A549 (cell line): Measurements from ENCODE around the gene TEDC1. TPM values are rescaled to one million over a fixed set of nuclear protein-coding genes. Genes with fewer than 3 reads are reported as not detected.

Experiments used
- ATAC-seq, 2 experiments: fragments of 200-7000 bp in 1 of 2; fragments of >200 bp in 1 of 2; cut with Nextera tagmentation in 1 of 2; cut with Tn5 transposase in 1 of 2; 3 replicates each; pipeline versions ENCODE4 v1.8.0 to v1.9.1; 2018 to 2020; ENCODE audit warnings: mild to moderate bottlenecking in 1 of 2, moderate library complexity in 1 of 2
- CTCF ChIA-PET: fragments of 300-600 bp; sonication (Branson Sonifier 250); formaldehyde crosslinking; extraction: SDS; loops from one replicate; lab custom pipeline; 2021; ENCODE audit warnings: antibody characterized with exemption, inconsistent platforms; lab: Yijun Ruan, JAX
- POLR2A ChIA-PET: fragments of 350-600 bp; formaldehyde crosslinking; extraction: SDS; loops from one replicate; lab custom pipeline; 2021; ENCODE audit warnings: antibody characterized with exemption, inconsistent platforms; lab: Yijun Ruan, JAX
- DNase-seq, 2 experiments: peaks; one replicate each; pipeline versions ENCODE4 v3.0.0 to v3.0.0-alpha.2; 2011 to 2016; ENCODE audit warnings: low read depth in 1 of 2, low spot score in 1 of 2
- FAIRE-seq: peaks from 2 replicates; lab custom pipeline; 2011; peaks lifted over from hg19 to GRCh38; lab: Jason Lieb, UNC
- H3K27ac ChIP-seq, 2 experiments: fragments of >200 bp; sonication (Bioruptor Twin); formaldehyde crosslinking; 3 replicates each; pipeline ENCODE4 v1.5.1; 2016 to 2017
- H3K4me1 ChIP-seq: fragments of >200 bp; sonication (Bioruptor Twin); formaldehyde crosslinking; 3 replicates; pipeline ENCODE4 v1.6.1; 2016
- H3K4me2 ChIP-seq: fragments of >200 bp; sonication (Bioruptor Twin); formaldehyde crosslinking; 3 replicates; pipeline ENCODE4 v1.6.1; 2016
- H3K4me3 ChIP-seq: fragments of >200 bp; sonication (Bioruptor Twin); formaldehyde crosslinking; 3 replicates; pipeline ENCODE4 v1.5.1; 2016
- H3K9me3 ChIP-seq: fragments of >200 bp; sonication (Bioruptor Twin); formaldehyde crosslinking; 3 replicates; pipeline ENCODE4 v1.6.1; 2016
- BHLHE40 ChIP-seq: IDR thresholded peaks from 2 replicates; pipeline ENCODE4 v1.6.1; 2012; ENCODE audit warnings: low read depth, low read length, inconsistent platforms
- CBX8 ChIP-seq: fragments of 200-600 bp; sonication (generic); IDR thresholded peaks from 2 replicates; pipeline ENCODE4 v1.6.1; 2016
- CHD2 ChIP-seq: fragments of 150-350 bp; IDR thresholded peaks from 2 replicates; pipeline ENCODE4 v1.6.1; 2014; ENCODE audit warnings: low read length; ENCODE audit not compliant: partially characterized antibody
- CTCF ChIP-seq: fragments of >200 bp; sonication (Bioruptor Twin); formaldehyde crosslinking; IDR thresholded peaks from 3 replicates; pipeline ENCODE4 v1.5.1; 2016
- ELK1 ChIP-seq: fragments of 150-350 bp; IDR thresholded peaks from 2 replicates; pipeline ENCODE4 v1.6.1; 2014; ENCODE audit warnings: low read depth, mild to moderate bottlenecking, low read length
- GATA3 ChIP-seq: IDR thresholded peaks from 2 replicates; pipeline ENCODE4 v1.6.1; 2012; ENCODE audit warnings: borderline replicate concordance
- HEYL ChIP-seq: fragments of 250-450 bp; sonication (Bioruptor Pico); IDR thresholded peaks from 2 replicates; pipeline ENCODE4 v1.8.0; 2021; ENCODE audit warnings: mild to moderate bottlenecking, moderate library complexity
- HOXB13 ChIP-seq: fragments of 250-450 bp; sonication (Bioruptor Pico); IDR thresholded peaks from 2 replicates; pipeline ENCODE4 v1.5.0; 2020; ENCODE audit warnings: low read depth, mild to moderate bottlenecking, moderate library complexity
- JUN ChIP-seq, 2 experiments: fragments of >200 bp; sonication (Bioruptor Twin); formaldehyde crosslinking; IDR thresholded peaks; 2 replicates in 1 of 2; 3 replicates in 1 of 2; pipeline ENCODE4 v1.6.1; 2016 to 2017
- KDM1A ChIP-seq: fragments of 200-600 bp; sonication (generic); IDR thresholded peaks from 2 replicates; pipeline ENCODE4 v1.6.1; 2016; ENCODE audit warnings: low read depth, mild to moderate bottlenecking
- MAZ ChIP-seq: fragments of 150-350 bp; IDR thresholded peaks from 2 replicates; pipeline ENCODE4 v1.6.1; 2014; ENCODE audit warnings: antibody characterized with exemption, low read depth, low read length, borderline replicate concordance
- MYC ChIP-seq: IDR thresholded peaks from 2 replicates; pipeline ENCODE4 v1.6.1; 2012; ENCODE audit warnings: mild to moderate bottlenecking, inconsistent platforms, low read length, improper control_type of control experiment, borderline replicate concordance
- NFE2L2 ChIP-seq: fragments of 150-350 bp; conservative IDR thresholded peaks from 2 replicates; pipeline ENCODE4 v1.6.1; 2014; ENCODE audit warnings: low read length
- PBX3 ChIP-seq: IDR thresholded peaks from 2 replicates; pipeline ENCODE4 v1.6.1; 2012
- POLR2A ChIP-seq: IDR thresholded peaks from 2 replicates; pipeline ENCODE4 v1.6.1; 2012; ENCODE audit warnings: mild to moderate bottlenecking, low read length
- RAD21 ChIP-seq, 2 experiments: fragments of >200 bp in 1 of 2; sonication (Bioruptor Twin) in 1 of 2; formaldehyde crosslinking in 1 of 2; IDR thresholded peaks in 1 of 2; conservative IDR thresholded peaks in 1 of 2; 2 replicates in 1 of 2; 3 replicates in 1 of 2; pipeline ENCODE4 v1.6.1; 2012 to 2018; ENCODE audit warnings: inconsistent platforms in 1 of 2
- RARB ChIP-seq: fragments of 250-450 bp; sonication (Bioruptor Pico); IDR thresholded peaks from 2 replicates; pipeline ENCODE4 v1.8.0; 2021; ENCODE audit warnings: mild to moderate bottlenecking, moderate library complexity
- RCOR1 ChIP-seq: fragments of 150-350 bp; IDR thresholded peaks from 2 replicates; pipeline ENCODE4 v1.6.1; 2014; ENCODE audit warnings: antibody characterized with exemption, low read length, low read depth
- SMC3 ChIP-seq: fragments of >200 bp; sonication (Bioruptor Twin); formaldehyde crosslinking; IDR thresholded peaks from 3 replicates; pipeline ENCODE4 v1.6.1; 2018; ENCODE audit warnings: inconsistent platforms
- WGBS: methylation state at CpG from one replicate; pipeline ENCODE4 v1.1.6; 2017; ENCODE audit errors: missing lambda C conversion rate; 5-methylcytosine and 5-hydroxymethylcytosine counted together
- polyA plus RNA-seq, 4 experiments: library from polyadenylated mRNA; depleted of rRNA in 3 of 4; stranded (reverse); fragments of >200 nt; fragmentation: RNase III in 1 of 4; extraction: RNeasy Plus Mini Kit Qiagen cat#74134 plus additional on column Dnase treatment in 1 of 4; gene quantifications; 2 replicates in 3 of 4; 3 replicates in 1 of 4; pipeline ENCODE4 v1.2.3, GENCODE V29; 2011 to 2017
- TF ChIP-seq, protein P1 (sequence below): fragments of >200 bp; sonication (Bioruptor Twin); formaldehyde crosslinking; IDR thresholded peaks from 2 replicates; pipeline ENCODE4 v1.6.1; 2016
- TF ChIP-seq, protein P2 (sequence below): IDR thresholded peaks from 2 replicates; pipeline ENCODE4 v1.6.1; 2012

Gene TEDC1
- polyA plus RNA-seq, 2 of the 4 experiments (the other 2 are of a cell fraction), result 12.7 to 39.6 TPM

GRCh38 chr14:105483300-105484068 lies 7.6 kb upstream of the TEDC1 start:
- 54% methylated on average over 10 of the region's 18 CpGs for WGBS
- no peak for FAIRE-seq
- peak overlapping the region; percentile 99 to 100 for H3K27ac ChIP-seq
- TF ChIP-seq RCOR1, result no peak
- TF ChIP-seq, protein P1, sequence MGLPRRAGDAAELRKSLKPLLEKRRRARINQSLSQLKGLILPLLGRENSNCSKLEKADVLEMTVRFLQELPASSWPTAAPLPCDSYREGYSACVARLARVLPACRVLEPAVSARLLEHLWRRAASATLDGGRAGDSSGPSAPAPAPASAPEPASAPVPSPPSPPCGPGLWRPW, result no peak
- TF ChIP-seq, all 56 proteins: peak for 0
- Histone ChIP-seq H3K4me2 (peak overlapping the region; percentile 99), H3K9me3 (no peaks in the 10 kb centered on the region), H3K4me3 (no peak overlapping the region), H3K4me1 (peaks cover 84% of the 10 kb centered on the region)
- POLR2A ChIA-PET, result no interaction called here
- DNase-seq (peak in 1 of 2 experiments; percentile 60), ATAC-seq (no peak)
- CTCF ChIA-PET, result interaction anchor here (1.0 to 4.7 kb wide), 4 partner anchors 13 to 45 kb away, joined by 3 to 107 read pairs (median 27); no protein-coding TSS in a partner anchor

- Histone ChIP-seq H3K4me1 (peaks cover 84% of the 10 kb centered on the region), H3K4me2 (0 out of 3 replicates have a peak overlapping the region, but pooled peaks have one; percentile 5), H3K4me3 (no peak overlapping the region), H3K27ac (peak overlapping the region; percentile 99 to 100; a peak in 4 of 6 replicates)
- DNase-seq, result peak in 1 of 2 experiments; percentile 53
- no peak for TF ChIP-seq NFE2L2
- TF ChIP-seq POLR2A, result peak; percentile 4; the same call in 1 of the 2 replicates
- TF ChIP-seq, all 56 proteins: peak for 1
- no peaks in the 10 kb centered on the region for H3K9me3 ChIP-seq
- WGBS, result 81% methylated on average over 14 of the region's 20 CpGs
- no peak for FAIRE-seq
- no peak for ATAC-seq
- ChIA-PET POLR2A (no interaction called here), CTCF (interaction anchor here (1.0 to 4.7 kb wide), 4 partner anchors 14 to 44 kb away, joined by 3 to 107 read pairs (median 16); no protein-coding TSS in a partner anchor)
Measured at GRCh38 chr14:105484069-105484996, 6.7 kb upstream of the TEDC1 start.

- ChIA-PET CTCF (interaction anchor here (1.0 to 1.4 kb wide), 2 partner anchors 28 to 45 kb away, joined by 3 to 4 read pairs; no protein-coding TSS in a partner anchor), POLR2A (no interaction called here)
- TF ChIP-seq KDM1A, result no peak
- DNase-seq (no peak), FAIRE-seq (no peak), ATAC-seq (no peak)
- Histone ChIP-seq H3K27ac (peak overlapping the region in 1 of 2 experiments; percentile 99; a peak in 3 of 6 replicates), H3K4me3 (no peak overlapping the region), H3K4me2 (no peak overlapping the region), H3K4me1 (peaks cover 80% of the 10 kb centered on the region), H3K9me3 (no peaks in the 10 kb centered on the region)
- WGBS, result 89% methylated on average over 15 of the region's 16 CpGs
Measured at GRCh38 chr14:105484997-105485393, 6.1 kb upstream of the TEDC1 start.

DNA sequence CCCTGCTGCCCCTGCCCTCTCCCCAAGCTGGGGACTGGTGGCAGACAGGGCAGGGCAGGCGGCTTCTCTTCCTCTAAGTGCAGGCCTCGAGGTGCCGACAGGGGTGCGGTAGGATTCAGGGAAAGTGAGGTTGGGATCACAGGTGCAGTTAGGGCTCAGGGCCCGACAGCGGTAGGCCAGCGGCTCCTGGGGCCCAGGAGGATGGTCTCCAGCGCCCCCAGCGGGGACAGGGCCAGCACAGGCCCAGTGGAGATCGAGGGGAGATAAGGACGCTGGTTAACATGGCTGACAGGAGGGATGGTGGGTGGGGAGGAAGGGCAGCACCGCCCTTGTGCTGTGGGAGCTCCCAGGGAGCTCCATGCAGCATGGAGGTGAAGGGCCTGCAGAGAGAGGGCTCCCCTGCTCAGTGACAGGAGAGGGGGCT lies 5.3 kb upstream of the TEDC1 start:
- Histone ChIP-seq H3K9me3 (no peaks in the 10 kb centered on the region), H3K4me3 (no peak overlapping the region), H3K4me1 (peaks cover 72% of the 10 kb centered on the region), H3K27ac (peak overlapping the region; percentile 46 to 99), H3K4me2 (peak overlapping the region; percentile 92)
- ChIA-PET CTCF (interaction anchor here (0.7 to 1.6 kb wide), 10 partner anchors 16 to 395 kb away, joined by 3 to 7 read pairs (median 4); no protein-coding TSS in a partner anchor), POLR2A (interaction anchor here (1.4 kb wide), 1 partner anchor 43 kb away, joined by 3 read pairs; no protein-coding TSS in a partner anchor)
- FAIRE-seq, result no peak
- peak; percentile 99 for TF ChIP-seq GATA3
- no peak for TF ChIP-seq HEYL (CRISPR knock-in tag)
- TF ChIP-seq CTCF, result peak; percentile 40; the same call in 2 of the 3 replicates
- no peak for TF ChIP-seq MYC
- TF ChIP-seq BHLHE40, result no peak
- TF ChIP-seq SMC3, result peak; percentile 14; the same call in 1 of the 3 replicates
- TF ChIP-seq CBX8, result no peak
- no peak for TF ChIP-seq NFE2L2
- no peak for TF ChIP-seq PBX3
- TF ChIP-seq ELK1, result no peak
- peak; percentile 38 to 62 for TF ChIP-seq RAD21 (conservative IDR thresholded peaks at IDR 0.05 in 1 of 2, IDR thresholded peaks at IDR 0.05 in 1 of 2)
- TF ChIP-seq RARB (CRISPR knock-in tag), result no peak
- 0 out of 2 replicates have a peak, but pooled peaks have one; percentile 32 for TF ChIP-seq HOXB13 (CRISPR knock-in tag)
- no peak for TF ChIP-seq CHD2
- TF ChIP-seq MAZ, result 0 out of 2 replicates have a peak, but pooled peaks have one; percentile 19
- TF ChIP-seq KDM1A, result no peak
- TF ChIP-seq, protein P2, sequence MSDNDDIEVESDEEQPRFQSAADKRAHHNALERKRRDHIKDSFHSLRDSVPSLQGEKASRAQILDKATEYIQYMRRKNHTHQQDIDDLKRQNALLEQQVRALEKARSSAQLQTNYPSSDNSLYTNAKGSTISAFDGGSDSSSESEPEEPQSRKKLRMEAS, result peak; percentile 56
- TF ChIP-seq JUN (IDR thresholded peaks at IDR 0.05), result no peak
- peak; percentile 65 to 84 for DNase-seq
- WGBS, result 31% methylated on average over 11 of the region's 12 CpGs
- peak; percentile 0 to 14; a peak in 3 of 6 replicates for ATAC-seq
